ENCODE data around the gene AFMID.

GRCh38 chr17:78248051-78248914 lies 61.1 kb downstream of the AFMID start:
- TF ChIP-seq CTCF (conservative IDR thresholded peaks at IDR 0.05; ENCODE audit: low read depth, low read length) = no peak
- no peak for TF ChIP-seq EZH2 (IDR thresholded peaks at IDR 0.05; ENCODE audit: borderline replicate concordance, low read depth, low read length, poor library complexity, severe bottlenecking)
